ENCODE data around the gene CFAP410.

Gene CFAP410

GRCh38 chr21:44314128-44314527, 25.1 kb downstream of the CFAP410 start:
- Histone ChIP-seq H3K9me3 (ENCODE audit: control insufficient read depth, insufficient read depth, low read depth, low read length) (no peaks in the 10 kb centered on the region), H3K27ac (ENCODE audit: low read depth, low read length) (no peak overlapping the region), H3K36me3 (ENCODE audit: control insufficient read depth, insufficient read depth, low read length) (peaks cover 89% of the 10 kb centered on the region), H3K9ac (ENCODE audit: low read length) (no peak overlapping the region), H3K27me3 (ENCODE audit: control insufficient read depth, insufficient read depth, low read length) (no peaks in the 10 kb centered on the region), H3K4me3 (ENCODE audit: low read depth, low read length) (no peak overlapping the region), H3K4me1 (ENCODE audit: control insufficient read depth, insufficient read depth, low read length) (no peaks in the 10 kb centered on the region)

GRCh38 chr21:44313451-44313850, 25.7 kb downstream of the CFAP410 start:
- Histone ChIP-seq H3K4me3 (ENCODE audit: low read depth, low read length) (no peak overlapping the region), H3K9ac (ENCODE audit: low read length) (no peak overlapping the region), H3K27ac (ENCODE audit: low read depth, low read length) (no peak overlapping the region), H3K4me1 (ENCODE audit: control insufficient read depth, insufficient read depth, low read length) (no peaks in the 10 kb centered on the region), H3K36me3 (ENCODE audit: control insufficient read depth, insufficient read depth, low read length) (peaks cover 83% of the 10 kb centered on the region), H3K27me3 (ENCODE audit: control insufficient read depth, insufficient read depth, low read length) (no peaks in the 10 kb centered on the region), H3K9me3 (ENCODE audit: control insufficient read depth, insufficient read depth, low read depth, low read length) (no peaks in the 10 kb centered on the region)

- no peak overlapping the region for H3K27ac ChIP-seq (ENCODE audit: low read depth, low read length)
- no peaks in the 10 kb centered on the region for H3K27me3 ChIP-seq (ENCODE audit: control insufficient read depth, insufficient read depth, low read length)
- no peaks in the 10 kb centered on the region for H3K9me3 ChIP-seq (ENCODE audit: control insufficient read depth, insufficient read depth, low read depth, low read length)
- no peak overlapping the region for H3K9ac ChIP-seq (ENCODE audit: low read length)
- H3K4me1 ChIP-seq (ENCODE audit: control insufficient read depth, insufficient read depth, low read length), result no peaks in the 10 kb centered on the region
- H3K36me3 ChIP-seq (ENCODE audit: control insufficient read depth, insufficient read depth, low read length), result peaks cover 79% of the 10 kb centered on the region
- H3K4me3 ChIP-seq (ENCODE audit: low read depth, low read length), result no peak overlapping the region
Measured at GRCh38 chr21:44312716-44313115, 26.5 kb downstream of the CFAP410 start.

- Histone ChIP-seq H3K27me3 (ENCODE audit: control insufficient read depth, insufficient read depth, low read length) (no peaks in the 10 kb centered on the region), H3K4me1 (ENCODE audit: control insufficient read depth, insufficient read depth, low read length) (no peaks in the 10 kb centered on the region), H3K27ac (ENCODE audit: low read depth, low read length) (no peak overlapping the region), H3K4me3 (ENCODE audit: low read depth, low read length) (no peak overlapping the region), H3K9ac (ENCODE audit: low read length) (no peak overlapping the region), H3K9me3 (ENCODE audit: control insufficient read depth, insufficient read depth, low read depth, low read length) (no peaks in the 10 kb centered on the region), H3K36me3 (ENCODE audit: control insufficient read depth, insufficient read depth, low read length) (peaks cover 81% of the 10 kb centered on the region)
Measured at GRCh38 chr21:44312089-44312488, 27.1 kb downstream of the CFAP410 start.

GRCh38 chr21:44310628-44311507, 28.3 kb downstream of the CFAP410 start:
- no peaks in the 10 kb centered on the region for H3K4me1 ChIP-seq (ENCODE audit: control insufficient read depth, insufficient read depth, low read length)
- no peak overlapping the region for H3K9ac ChIP-seq (ENCODE audit: low read length)
- H3K27ac ChIP-seq (ENCODE audit: low read depth, low read length), result no peak overlapping the region
- H3K4me3 ChIP-seq (ENCODE audit: low read depth, low read length), result no peak overlapping the region
- no peaks in the 10 kb centered on the region for H3K27me3 ChIP-seq (ENCODE audit: control insufficient read depth, insufficient read depth, low read length)
- H3K9me3 ChIP-seq (ENCODE audit: control insufficient read depth, insufficient read depth, low read depth, low read length), result no peaks in the 10 kb centered on the region
- peaks cover 75% of the 10 kb centered on the region for H3K36me3 ChIP-seq (ENCODE audit: control insufficient read depth, insufficient read depth, low read length)

- Histone ChIP-seq H3K4me1 (ENCODE audit: control insufficient read depth, insufficient read depth, low read length) (peaks cover 17% of the 10 kb centered on the region), H3K27me3 (ENCODE audit: control insufficient read depth, insufficient read depth, low read length) (no peaks in the 10 kb centered on the region), H3K4me3 (ENCODE audit: low read depth, low read length) (no peak overlapping the region), H3K9me3 (ENCODE audit: control insufficient read depth, insufficient read depth, low read depth, low read length) (no peaks in the 10 kb centered on the region), H3K9ac (ENCODE audit: low read length) (no peak overlapping the region), H3K27ac (ENCODE audit: low read depth, low read length) (no peak overlapping the region), H3K36me3 (ENCODE audit: control insufficient read depth, insufficient read depth, low read length) (peaks cover 44% of the 10 kb centered on the region)
Measured at GRCh38 chr21:44306936-44307704, 32.1 kb downstream of the CFAP410 start.

- H3K27me3 ChIP-seq (ENCODE audit: control insufficient read depth, insufficient read depth, low read length), result no peaks in the 10 kb centered on the region
- no peak overlapping the region for H3K9ac ChIP-seq (ENCODE audit: low read length)
- H3K4me1 ChIP-seq (ENCODE audit: control insufficient read depth, insufficient read depth, low read length), result peaks cover 24% of the 10 kb centered on the region
- no peak overlapping the region for H3K4me3 ChIP-seq (ENCODE audit: low read depth, low read length)
- peaks cover 30% of the 10 kb centered on the region for H3K36me3 ChIP-seq (ENCODE audit: control insufficient read depth, insufficient read depth, low read length)
- no peaks in the 10 kb centered on the region for H3K9me3 ChIP-seq (ENCODE audit: control insufficient read depth, insufficient read depth, low read depth, low read length)
- H3K27ac ChIP-seq (ENCODE audit: low read depth, low read length), result no peak overlapping the region
Measured at GRCh38 chr21:44305691-44306090, 33.5 kb downstream of the CFAP410 start.

DNA sequence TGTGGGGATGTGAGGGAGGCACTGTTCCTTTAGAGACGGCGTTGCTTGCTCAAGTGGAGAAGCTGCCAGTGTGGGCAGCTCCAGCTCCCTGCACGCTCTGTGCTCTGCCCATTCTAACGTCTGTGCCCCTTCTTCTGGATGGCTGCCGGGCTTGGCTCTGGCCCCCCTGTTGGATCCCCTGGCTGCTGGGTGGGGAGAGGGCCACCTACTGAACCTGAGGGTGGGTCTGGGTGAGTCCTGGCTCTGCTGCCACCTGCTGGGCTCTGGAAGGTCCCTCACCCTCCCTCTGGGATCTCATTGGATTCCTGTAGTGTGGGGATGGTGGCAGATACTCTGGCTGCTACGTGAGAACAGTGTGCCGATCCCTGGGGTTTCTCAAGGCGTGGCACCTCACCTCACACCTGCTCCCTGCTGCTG, 34.3 kb downstream of the CFAP410 start:
- Histone ChIP-seq H3K9me3 (ENCODE audit: control insufficient read depth, insufficient read depth, low read depth, low read length) (no peaks in the 10 kb centered on the region), H3K9ac (ENCODE audit: low read length) (no peak overlapping the region), H3K27me3 (ENCODE audit: control insufficient read depth, insufficient read depth, low read length) (no peaks in the 10 kb centered on the region), H3K36me3 (ENCODE audit: control insufficient read depth, insufficient read depth, low read length) (peaks cover 22% of the 10 kb centered on the region), H3K4me3 (ENCODE audit: low read depth, low read length) (no peak overlapping the region), H3K4me1 (ENCODE audit: control insufficient read depth, insufficient read depth, low read length) (peaks cover 25% of the 10 kb centered on the region), H3K27ac (ENCODE audit: low read depth, low read length) (no peak overlapping the region)

GRCh38 chr21:44304011-44304616, 35.1 kb downstream of the CFAP410 start:
- H3K4me3 ChIP-seq (ENCODE audit: low read depth, low read length), result no peak overlapping the region
- no peaks in the 10 kb centered on the region; the same call in 1 of the 2 replicates for H3K27me3 ChIP-seq (ENCODE audit: control insufficient read depth, insufficient read depth, low read length)
- H3K9me3 ChIP-seq (ENCODE audit: control insufficient read depth, insufficient read depth, low read depth, low read length), result no peaks in the 10 kb centered on the region
- peaks cover 18% of the 10 kb centered on the region for H3K36me3 ChIP-seq (ENCODE audit: control insufficient read depth, insufficient read depth, low read length)
- peaks cover 28% of the 10 kb centered on the region for H3K4me1 ChIP-seq (ENCODE audit: control insufficient read depth, insufficient read depth, low read length)
- H3K9ac ChIP-seq (ENCODE audit: low read length), result no peak overlapping the region
- H3K27ac ChIP-seq (ENCODE audit: low read depth, low read length), result 0 out of 2 replicates have a peak overlapping the region, but pooled peaks have one; percentile 46

GRCh38 chr21:44303490-44303981, 35.7 kb downstream of the CFAP410 start:
- H3K9ac ChIP-seq (ENCODE audit: low read length), result no peak overlapping the region
- peaks cover 18% of the 10 kb centered on the region for H3K36me3 ChIP-seq (ENCODE audit: control insufficient read depth, insufficient read depth, low read length)
- H3K9me3 ChIP-seq (ENCODE audit: control insufficient read depth, insufficient read depth, low read depth, low read length), result no peaks in the 10 kb centered on the region
- 0 out of 2 replicates have a peak overlapping the region, but pooled peaks have one; percentile 46 for H3K27ac ChIP-seq (ENCODE audit: low read depth, low read length)
- H3K27me3 ChIP-seq (ENCODE audit: control insufficient read depth, insufficient read depth, low read length), result no peaks in the 10 kb centered on the region; the same call in 1 of the 2 replicates
- peaks cover 30% of the 10 kb centered on the region for H3K4me1 ChIP-seq (ENCODE audit: control insufficient read depth, insufficient read depth, low read length)
- no peak overlapping the region for H3K4me3 ChIP-seq (ENCODE audit: low read depth, low read length)
